GM20000 (cell line): ENCODE data around the gene AMBN.
A peak's percentile ranks its signal among the peaks of the same experiment; 100 is the strongest.

Source experiments
- DNase-seq: peaks from one replicate; pipeline ENCODE4 v3.0.0; 2012; ENCODE audit warnings: low spot score
- CTCF ChIP-seq: IDR thresholded peaks from 2 replicates; pipeline ENCODE4 v1.5.1; 2012; ENCODE audit warnings: mild to moderate bottlenecking, control low read depth; ENCODE audit errors: extremely low read depth, missing control alignments

The AMBN gene

GRCh38 chr4:70594196-70594595 lies 2.1 kb downstream of the AMBN start:
- DNase-seq, result no peak
- no peak for TF ChIP-seq CTCF

- no peak for DNase-seq
- no peak for TF ChIP-seq CTCF
These were observed 8.2 kb downstream of the AMBN start for GRCh38 chr4:70600305-70600704.

GRCh38 chr4:70600977-70601376 lies 8.9 kb downstream of the AMBN start:
- no peak for DNase-seq
- TF ChIP-seq CTCF, result no peak

- DNase-seq, result peak; percentile 58
- TF ChIP-seq CTCF, result peak; percentile 94
These were observed 9.5 kb downstream of the AMBN start for GRCh38 chr4:70601422-70602039.

GRCh38 chr4:70603856-70604255 lies 11.8 kb downstream of the AMBN start:
- TF ChIP-seq CTCF, result no peak
- no peak for DNase-seq

GRCh38 chr4:70606459-70606858 lies 14.4 kb downstream of the AMBN start:
- TF ChIP-seq CTCF, result no peak
- DNase-seq, result no peak

GRCh38 chr4:70607334-70607853 lies 15.3 kb downstream of the AMBN start:
- no peak for TF ChIP-seq CTCF
- DNase-seq, result no peak
